ENCODE measurements around the gene TTLL12. TPM values are rescaled to one million over a fixed set of nuclear protein-coding genes. Genes with fewer than 3 reads are reported as not detected.

TTLL12 gene
- total RNA-seq, 1 experiment from 2014 or later: 61.7 TPM

GRCh38 chr22:43220625-43221380 lies 33.9 kb upstream of the TTLL12 start:
- DNase-seq: no peak
- no peaks in the 10 kb centered on the region for H3K36me3 ChIP-seq

GRCh38 chr22:43218786-43219185 lies 31.9 kb upstream of the TTLL12 start:
- H3K27me3 ChIP-seq: no peaks in the 10 kb centered on the region
- H3K4me3 ChIP-seq: no peak overlapping the region
- no peaks in the 10 kb centered on the region for H3K9me3 ChIP-seq
- H3K36me3 ChIP-seq: no peaks in the 10 kb centered on the region
- no peak for DNase-seq

More at GRCh38 chr22:43220625-43221380, 33.9 kb upstream of the TTLL12 start:
- no peaks in the 10 kb centered on the region for H3K9me3 ChIP-seq
- no peaks in the 10 kb centered on the region for H3K27me3 ChIP-seq
- H3K4me3 ChIP-seq: no peak overlapping the region

GRCh38 chr22:43217285-43218030 lies 30.5 kb upstream of the TTLL12 start:
- H3K9me3 ChIP-seq: no peaks in the 10 kb centered on the region
- H3K4me3 ChIP-seq: no peak overlapping the region
- DNase-seq: no peak
- no peaks in the 10 kb centered on the region for H3K36me3 ChIP-seq
- H3K27me3 ChIP-seq: no peaks in the 10 kb centered on the region

- no peaks in the 10 kb centered on the region for H3K36me3 ChIP-seq
- no peaks in the 10 kb centered on the region for H3K9me3 ChIP-seq
- H3K27me3 ChIP-seq: no peaks in the 10 kb centered on the region
- no peak for DNase-seq
- no peak overlapping the region for H3K4me3 ChIP-seq
Observed at GRCh38 chr22:43216738-43217137, 29.8 kb upstream of the TTLL12 start.

- H3K27me3 ChIP-seq: no peaks in the 10 kb centered on the region
- DNase-seq: no peak
- no peaks in the 10 kb centered on the region for H3K36me3 ChIP-seq
- no peak overlapping the region for H3K4me3 ChIP-seq
- no peaks in the 10 kb centered on the region for H3K9me3 ChIP-seq
Observed at GRCh38 chr22:43213962-43214361, 27.0 kb upstream of the TTLL12 start.

GRCh38 chr22:43213051-43213450 lies 26.1 kb upstream of the TTLL12 start:
- Histone ChIP-seq H3K4me3 (no peak overlapping the region), H3K27me3 (no peaks in the 10 kb centered on the region), H3K9me3 (no peaks in the 10 kb centered on the region), H3K36me3 (no peaks in the 10 kb centered on the region)
- no peak for DNase-seq

GRCh38 chr22:43212434-43212952 lies 25.6 kb upstream of the TTLL12 start:
- Histone ChIP-seq H3K27me3 (no peaks in the 10 kb centered on the region), H3K4me3 (no peak overlapping the region), H3K36me3 (no peaks in the 10 kb centered on the region), H3K9me3 (no peaks in the 10 kb centered on the region)
- DNase-seq: no peak

- Histone ChIP-seq H3K36me3 (no peaks in the 10 kb centered on the region), H3K9me3 (no peaks in the 10 kb centered on the region), H3K27me3 (no peaks in the 10 kb centered on the region), H3K4me3 (no peak overlapping the region)
- DNase-seq: no peak
Observed at GRCh38 chr22:43211941-43212433, 25.1 kb upstream of the TTLL12 start.

GRCh38 chr22:43210631-43211515 lies 23.9 kb upstream of the TTLL12 start:
- Histone ChIP-seq H3K4me3 (no peak overlapping the region), H3K9me3 (no peaks in the 10 kb centered on the region), H3K36me3 (no peaks in the 10 kb centered on the region), H3K27me3 (no peaks in the 10 kb centered on the region)
- no peak for DNase-seq

GRCh38 chr22:43209971-43210370 lies 23.0 kb upstream of the TTLL12 start:
- Histone ChIP-seq H3K9me3 (no peaks in the 10 kb centered on the region), H3K27me3 (no peaks in the 10 kb centered on the region), H3K4me3 (no peak overlapping the region), H3K36me3 (no peaks in the 10 kb centered on the region)
- no peak for DNase-seq

GRCh38 chr22:43209523-43209890 lies 22.6 kb upstream of the TTLL12 start:
- DNase-seq: no peak
- no peaks in the 10 kb centered on the region for H3K27me3 ChIP-seq
- H3K36me3 ChIP-seq: no peaks in the 10 kb centered on the region
- no peaks in the 10 kb centered on the region for H3K9me3 ChIP-seq
- H3K4me3 ChIP-seq: no peak overlapping the region

GRCh38 chr22:43208703-43209522 lies 22.0 kb upstream of the TTLL12 start:
- Histone ChIP-seq H3K36me3 (no peaks in the 10 kb centered on the region), H3K9me3 (no peaks in the 10 kb centered on the region), H3K4me3 (no peak overlapping the region), H3K27me3 (no peaks in the 10 kb centered on the region)
- DNase-seq: no peak

- Histone ChIP-seq H3K4me3 (no peak overlapping the region), H3K36me3 (no peaks in the 10 kb centered on the region), H3K27me3 (no peaks in the 10 kb centered on the region), H3K9me3 (no peaks in the 10 kb centered on the region)
- DNase-seq: no peak
Observed at GRCh38 chr22:43207849-43208702, 21.1 kb upstream of the TTLL12 start.

- no peak for DNase-seq
- Histone ChIP-seq H3K36me3 (no peaks in the 10 kb centered on the region), H3K4me3 (no peak overlapping the region), H3K27me3 (no peaks in the 10 kb centered on the region), H3K9me3 (no peaks in the 10 kb centered on the region)
Observed at GRCh38 chr22:43207386-43207785, 20.5 kb upstream of the TTLL12 start.

- Histone ChIP-seq H3K36me3 (no peaks in the 10 kb centered on the region), H3K27me3 (no peaks in the 10 kb centered on the region), H3K9me3 (no peaks in the 10 kb centered on the region), H3K4me3 (no peak overlapping the region)
- no peak for DNase-seq
Observed at GRCh38 chr22:43206509-43207161, 19.7 kb upstream of the TTLL12 start.
